HCT116 (cell line): Measurements from ENCODE around the gene TRDMT1. TPM values are rescaled to one million over a fixed set of nuclear protein-coding genes. Genes with fewer than 3 reads are reported as not detected.

ENCODE experiments used
- ATAC-seq: fragments of 200-7000 bp; cut with Tn5 transposase; 2 replicates; pipeline ENCODE4 v1.9.1; 2020; ENCODE audit warnings: mild to moderate bottlenecking, moderate library complexity
- BruUV-seq: library from RNA; stranded (reverse); fragments of 400-500 nt; replicated peaks from 2 replicates; lab custom pipeline; 2021; lab: Mats Ljungman, UMichigan
- CTCF ChIA-PET: fragments of 300-600 bp; sonication (Branson Sonifier 250); formaldehyde crosslinking; loops from one replicate; lab custom pipeline; 2021; ENCODE audit warnings: antibody characterized with exemption; lab: Charles Lee
- POLR2A ChIA-PET: fragments of 300-600, 350-600 bp; sonication (Branson Sonifier 250); formaldehyde crosslinking; loops from one replicate; lab custom pipeline; 2021; ENCODE audit warnings: antibody characterized with exemption; lab: Charles Lee
- RAD21 ChIA-PET, 2 experiments: fragments of 300-600 bp; sonication (Branson Sonifier 250); formaldehyde crosslinking; loops; one replicate each; lab custom pipeline; 2023; ENCODE audit warnings: low total read pairs in 2 of 2; ENCODE audit not compliant: uncharacterized antibody in 2 of 2, unreplicated experiment in 2 of 2, low non-redundant PET in 1 of 2; lab: Charles Lee
- DNase-seq: peaks from one replicate; pipeline ENCODE4 v3.0.0-alpha.2; 2010; ENCODE audit warnings: low read depth, low spot score
- H2AFZ ChIP-seq: fragments of 200-600 bp; shearing (Covaris generic), sonication (generic); 2 replicates; pipeline ENCODE4 v1.6.1; 2017; ENCODE audit warnings: low read depth, mixed run types, mixed read lengths, antibody characterized with exemption, low read length; ENCODE audit not compliant: poor library complexity, severe bottlenecking
- H3K27ac ChIP-seq: 2 replicates; pipeline ENCODE4 v1.5.1; 2012; ENCODE audit warnings: low read depth, low read length
- H3K27me3 ChIP-seq: fragments of 200-600 bp; sonication (generic); 2 replicates; pipeline ENCODE4 v1.6.1; 2016; ENCODE audit warnings: mixed run types, low read length, mixed read lengths; ENCODE audit not compliant: insufficient read depth
- H3K36me3 ChIP-seq, 2 experiments: fragments of 200-500 bp in 1 of 2; fragments of 200-600 bp in 1 of 2; sonication (Bioruptor generic) in 1 of 2; sonication (generic) in 1 of 2; 2 replicates each; pipeline versions ENCODE4 v1.5.1 to v1.6.1; 2014 to 2016; ENCODE audit warnings: low read length in 2 of 2, inconsistent platforms in 1 of 2, mixed read lengths in 1 of 2, mixed run types in 1 of 2; ENCODE audit not compliant: insufficient read depth in 2 of 2, control insufficient read depth in 1 of 2
- H3K4me1 ChIP-seq, 2 experiments: fragments of 200-600 bp in 1 of 2; sonication (generic) in 1 of 2; 2 replicates each; pipeline versions ENCODE4 v1.5.1 to v1.6.1; 2012 to 2017; ENCODE audit warnings: low read length in 2 of 2, inconsistent platforms in 1 of 2, mild to moderate bottlenecking in 1 of 2, mixed read lengths in 1 of 2, mixed run types in 1 of 2, moderate library complexity in 1 of 2; ENCODE audit not compliant: insufficient read depth in 2 of 2, control insufficient read depth in 1 of 2
- H3K4me2 ChIP-seq: fragments of 200-600 bp; sonication (generic); 2 replicates; pipeline ENCODE4 v1.6.1; 2017; ENCODE audit warnings: mixed run types, low read length, mixed read lengths
- H3K4me3 ChIP-seq, 2 experiments: fragments of 200-600 bp in 1 of 2; sonication (generic) in 1 of 2; replicated peaks in 1 of 2; 2 replicates each; pipeline ENCODE4 v1.5.1; 2011 to 2016; ENCODE audit warnings: low read length in 2 of 2, control low read depth in 1 of 2, low read depth in 1 of 2, mild to moderate bottlenecking in 1 of 2, mixed read lengths in 1 of 2, mixed run types in 1 of 2
- H3K79me2 ChIP-seq: fragments of 200-600 bp; sonication (generic); 2 replicates; pipeline ENCODE4 v1.6.1; 2017; ENCODE audit warnings: mild to moderate bottlenecking, mixed run types, low read length, moderate library complexity, mixed read lengths; ENCODE audit not compliant: insufficient read depth
- H3K9ac ChIP-seq: fragments of 200-600 bp; sonication (generic); 2 replicates; pipeline ENCODE4 v1.6.1; 2016; ENCODE audit warnings: low read length, mixed read lengths
- H3K9me2 ChIP-seq: fragments of 200-600 bp; sonication (generic), shearing (Covaris generic); 2 replicates; pipeline ENCODE4 v1.6.1; 2017; ENCODE audit warnings: mixed run types, mild to moderate bottlenecking, moderate library complexity; ENCODE audit not compliant: insufficient read depth
- H3K9me3 ChIP-seq, 2 experiments: fragments of 200-500 bp in 1 of 2; fragments of 200-600 bp in 1 of 2; sonication (Bioruptor generic) in 1 of 2; sonication (generic) in 1 of 2; 2 replicates each; pipeline ENCODE4 v1.6.1; 2014 to 2017; ENCODE audit warnings: low read length in 2 of 2, mixed read lengths in 2 of 2, inconsistent platforms in 1 of 2, low read depth in 1 of 2, mild to moderate bottlenecking in 1 of 2, mixed run types in 1 of 2, moderate library complexity in 1 of 2; ENCODE audit not compliant: control insufficient read depth in 1 of 2, insufficient read depth in 1 of 2
- H4K20me1 ChIP-seq: fragments of 200-600 bp; sonication (generic), shearing (Covaris generic); 2 replicates; pipeline ENCODE4 v1.6.1; 2017; ENCODE audit warnings: mixed run types, mild to moderate bottlenecking, moderate library complexity; ENCODE audit not compliant: insufficient read depth
- FOSL1 ChIP-seq: IDR thresholded peaks from 2 replicates; pipeline ENCODE4 v1.6.1; 2012; ENCODE audit warnings: low read depth
- POLR2AphosphoS5 ChIP-seq: IDR thresholded peaks from 2 replicates; pipeline ENCODE4 v1.6.1; 2011; ENCODE audit warnings: mild to moderate bottlenecking, low read depth, low read length, moderate library complexity
- RAD21 ChIP-seq: IDR thresholded peaks from 2 replicates; pipeline ENCODE4 v1.6.1; 2012; ENCODE audit warnings: low read depth, mild to moderate bottlenecking
- YY1 ChIP-seq: IDR thresholded peaks from 2 replicates; pipeline ENCODE4 v1.6.1; 2011; ENCODE audit warnings: low read length, low read depth, moderate library complexity, mild to moderate bottlenecking; ENCODE audit not compliant: insufficient replicate concordance; ENCODE audit errors: extremely low read depth
- ZFX ChIP-seq: fragments of 450-650 bp; IDR thresholded peaks from 2 replicates; pipeline ENCODE4 v1.6.1; 2017
- ZNF274 ChIP-seq: fragments of 200-500 bp; sonication (Bioruptor generic); IDR thresholded peaks from 2 replicates; pipeline ENCODE4 v1.6.1; 2014; ENCODE audit warnings: mild to moderate bottlenecking, low read depth, low read length, inconsistent platforms
- intact Hi-C: fragments of 100-400 bp; cut with micrococcal nuclease; formaldehyde crosslinking; loops from 2 replicates; pipeline ENCODE4 v1.10.0; 2022
- total RNA-seq: library from RNA; stranded (reverse); gene quantifications from one replicate; pipeline ENCODE4 v1.2.1, GENCODE V29; 2021; ENCODE audit not compliant: unreplicated experiment
- TF ChIP-seq, protein P1 (sequence below): IDR thresholded peaks from 2 replicates; pipeline ENCODE4 v1.6.1; 2012; ENCODE audit warnings: low read depth
- TF ChIP-seq, protein P2 (sequence below): IDR thresholded peaks from 2 replicates; pipeline ENCODE4 v1.6.1; 2011; ENCODE audit warnings: mild to moderate bottlenecking, low read length, moderate library complexity; ENCODE audit not compliant: insufficient replicate concordance; ENCODE audit errors: extremely low read depth

The TRDMT1 gene
- total RNA-seq, 1 experiment from 2014 or later: 8.6 TPM

DNA sequence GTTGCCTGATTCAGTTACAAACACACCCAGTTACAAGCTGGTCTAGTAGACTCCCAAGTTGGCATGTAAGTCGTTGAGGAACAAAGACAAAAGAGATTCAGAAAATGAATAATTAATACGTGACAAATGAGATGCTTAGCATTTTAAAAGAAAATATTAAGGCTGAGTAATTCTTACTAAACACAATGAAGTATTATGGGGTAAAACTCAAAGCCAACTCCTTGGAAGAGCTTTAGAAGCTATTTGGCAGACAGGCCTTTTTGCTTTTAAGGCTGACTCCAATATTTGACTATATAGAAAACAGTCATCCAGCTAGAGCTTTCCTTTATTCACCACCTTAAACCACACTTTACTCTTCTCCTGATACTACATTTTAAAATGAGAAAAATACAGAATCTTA lies 5.4 kb downstream of the TRDMT1 start:
- DNase-seq: no peak
- ATAC-seq: no peak
- RAD21 ChIA-PET: no interaction called here
- TF ChIP-seq, protein P1, sequence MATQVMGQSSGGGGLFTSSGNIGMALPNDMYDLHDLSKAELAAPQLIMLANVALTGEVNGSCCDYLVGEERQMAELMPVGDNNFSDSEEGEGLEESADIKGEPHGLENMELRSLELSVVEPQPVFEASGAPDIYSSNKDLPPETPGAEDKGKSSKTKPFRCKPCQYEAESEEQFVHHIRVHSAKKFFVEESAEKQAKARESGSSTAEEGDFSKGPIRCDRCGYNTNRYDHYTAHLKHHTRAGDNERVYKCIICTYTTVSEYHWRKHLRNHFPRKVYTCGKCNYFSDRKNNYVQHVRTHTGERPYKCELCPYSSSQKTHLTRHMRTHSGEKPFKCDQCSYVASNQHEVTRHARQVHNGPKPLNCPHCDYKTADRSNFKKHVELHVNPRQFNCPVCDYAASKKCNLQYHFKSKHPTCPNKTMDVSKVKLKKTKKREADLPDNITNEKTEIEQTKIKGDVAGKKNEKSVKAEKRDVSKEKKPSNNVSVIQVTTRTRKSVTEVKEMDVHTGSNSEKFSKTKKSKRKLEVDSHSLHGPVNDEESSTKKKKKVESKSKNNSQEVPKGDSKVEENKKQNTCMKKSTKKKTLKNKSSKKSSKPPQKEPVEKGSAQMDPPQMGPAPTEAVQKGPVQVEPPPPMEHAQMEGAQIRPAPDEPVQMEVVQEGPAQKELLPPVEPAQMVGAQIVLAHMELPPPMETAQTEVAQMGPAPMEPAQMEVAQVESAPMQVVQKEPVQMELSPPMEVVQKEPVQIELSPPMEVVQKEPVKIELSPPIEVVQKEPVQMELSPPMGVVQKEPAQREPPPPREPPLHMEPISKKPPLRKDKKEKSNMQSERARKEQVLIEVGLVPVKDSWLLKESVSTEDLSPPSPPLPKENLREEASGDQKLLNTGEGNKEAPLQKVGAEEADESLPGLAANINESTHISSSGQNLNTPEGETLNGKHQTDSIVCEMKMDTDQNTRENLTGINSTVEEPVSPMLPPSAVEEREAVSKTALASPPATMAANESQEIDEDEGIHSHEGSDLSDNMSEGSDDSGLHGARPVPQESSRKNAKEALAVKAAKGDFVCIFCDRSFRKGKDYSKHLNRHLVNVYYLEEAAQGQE: no peak
- TF ChIP-seq POLR2AphosphoS5 (no peak), YY1 (no peak), ZNF274 (no peak), ZFX (no peak), FOSL1 (no peak), RAD21 (no peak)
- TF ChIP-seq, protein P2, sequence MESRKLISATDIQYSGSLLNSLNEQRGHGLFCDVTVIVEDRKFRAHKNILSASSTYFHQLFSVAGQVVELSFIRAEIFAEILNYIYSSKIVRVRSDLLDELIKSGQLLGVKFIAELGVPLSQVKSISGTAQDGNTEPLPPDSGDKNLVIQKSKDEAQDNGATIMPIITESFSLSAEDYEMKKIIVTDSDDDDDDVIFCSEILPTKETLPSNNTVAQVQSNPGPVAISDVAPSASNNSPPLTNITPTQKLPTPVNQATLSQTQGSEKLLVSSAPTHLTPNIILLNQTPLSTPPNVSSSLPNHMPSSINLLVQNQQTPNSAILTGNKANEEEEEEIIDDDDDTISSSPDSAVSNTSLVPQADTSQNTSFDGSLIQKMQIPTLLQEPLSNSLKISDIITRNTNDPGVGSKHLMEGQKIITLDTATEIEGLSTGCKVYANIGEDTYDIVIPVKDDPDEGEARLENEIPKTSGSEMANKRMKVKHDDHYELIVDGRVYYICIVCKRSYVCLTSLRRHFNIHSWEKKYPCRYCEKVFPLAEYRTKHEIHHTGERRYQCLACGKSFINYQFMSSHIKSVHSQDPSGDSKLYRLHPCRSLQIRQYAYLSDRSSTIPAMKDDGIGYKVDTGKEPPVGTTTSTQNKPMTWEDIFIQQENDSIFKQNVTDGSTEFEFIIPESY: no peak
- TF ChIP-seq, all 23 proteins: peak for 0
- peaks cover 5 to 7% of the 10 kb centered on the region in 2 experiments for H3K4me1 ChIP-seq
- H3K9ac ChIP-seq: no peak overlapping the region
- H3K4me3 ChIP-seq: no peak overlapping the region
- ChIA-PET POLR2A (no interaction called here), CTCF (no interaction called here)
- peaks cover 3% of the 10 kb centered on the region; the same call in 1 of the 2 replicates for H3K79me2 ChIP-seq
- H3K9me2 ChIP-seq: no peaks in the 10 kb centered on the region
- intact Hi-C loops: no loop called here
- no TSS peak for BruUV-seq
- no peak overlapping the region for H3K27ac ChIP-seq
- H3K4me2 ChIP-seq: no peak overlapping the region
- H3K9me3 ChIP-seq: no peaks in the 10 kb centered on the region
- no peak overlapping the region for H2AFZ ChIP-seq
- H3K27me3 ChIP-seq: no peaks in the 10 kb centered on the region
- no peaks in the 10 kb centered on the region for H3K36me3 ChIP-seq
- no peaks in the 10 kb centered on the region for H4K20me1 ChIP-seq
